Measurements from ENCODE around the gene KRT37. TPM values are rescaled to one million over a fixed set of nuclear protein-coding genes. Genes with fewer than 3 reads are reported as not detected.

Gene KRT37
- total RNA-seq, 1 experiment from 2014 or later, result not detected

DNA sequence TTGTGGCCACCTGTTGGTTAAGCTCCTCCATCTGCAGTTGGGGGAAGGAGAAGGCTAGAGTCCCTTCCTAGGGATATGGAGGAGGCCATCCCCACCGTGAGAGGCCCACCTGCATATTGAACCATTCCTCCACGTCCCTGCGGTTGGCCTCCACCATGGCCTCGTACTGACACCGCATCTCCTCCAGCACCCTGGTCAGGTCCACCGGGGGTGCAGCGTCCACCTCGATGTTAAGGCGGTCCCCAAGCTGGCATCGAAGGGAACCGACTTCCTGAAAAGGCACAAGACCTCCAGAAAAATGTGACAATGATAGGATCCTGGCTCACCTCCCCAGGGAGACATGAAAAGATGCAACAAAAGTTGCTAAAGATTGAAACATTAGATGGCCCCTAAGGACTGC is 39.8 kb upstream of the KRT37 start:
- Mint-ChIP-seq H3K27me3 (ENCODE audit: low read depth) (peaks cover 10% of the 10 kb centered on the region; the same call in 1 of the 2 replicates), H3K4me3 (no peak overlapping the region)

More for the DNA sequence above, 39.8 kb upstream of the KRT37 start:
- no peak overlapping the region for H3K56ac ChIP-seq (ENCODE audit: insufficient read length, low read depth, low read length)
- H3K4me2 ChIP-seq (ENCODE audit: insufficient read depth, insufficient read length, low read length), result no peak overlapping the region
- no peak overlapping the region for H3K27ac ChIP-seq (ENCODE audit: insufficient read length, low read depth, low read length)
- H2BK15ac ChIP-seq (ENCODE audit: low read depth, low read length), result no peak overlapping the region
- H3K27me3 ChIP-seq (ENCODE audit: insufficient read depth, low read length), result no peaks in the 10 kb centered on the region
- no peak overlapping the region for H3K14ac ChIP-seq (ENCODE audit: insufficient read depth, low read length)
- no peak overlapping the region for H3T11ph ChIP-seq (ENCODE audit: low read length)
- H2BK5ac ChIP-seq (ENCODE audit: insufficient read length, low read length), result no peak overlapping the region
- no peak overlapping the region for H3K4ac ChIP-seq (ENCODE audit: low read depth, low read length)
- no peak overlapping the region for H3K23ac ChIP-seq (ENCODE audit: insufficient read length, low read depth, low read length)
- WGBS (ENCODE audit: extremely low coverage, insufficient read length, low lambda C conversion rate), result no CpG with 5 or more reads among the region's 11 CpGs
- H4K91ac ChIP-seq (ENCODE audit: insufficient read length, low read depth, low read length), result no peak overlapping the region
- H2AK5ac ChIP-seq (ENCODE audit: insufficient read length, low read length), result no peak overlapping the region
- H4K8ac ChIP-seq (replicated peaks; ENCODE audit: insufficient read length, low read depth, low read length), result no peak overlapping the region
- no peak overlapping the region for H3K18ac ChIP-seq (ENCODE audit: insufficient read length, low read depth, low read length)
- no peak overlapping the region for H2AFZ ChIP-seq (ENCODE audit: low read length)
- no peak overlapping the region for H2BK12ac ChIP-seq (ENCODE audit: insufficient read length, low read depth, low read length)
- peaks cover 0 to 3% of the 10 kb centered on the region in 2 experiments; a peak in 2 of 5 replicates for H3K9me3 Mint-ChIP-seq
- no peak overlapping the region for H3K27ac Mint-ChIP-seq
- H3K79me1 ChIP-seq (ENCODE audit: insufficient read depth, low read depth, low read length, poor library complexity, severe bottlenecking), result no peaks in the 10 kb centered on the region
- no peaks in the 10 kb centered on the region for H3K79me2 ChIP-seq (ENCODE audit: insufficient read depth, low read length)
- no peak overlapping the region for H3K9ac ChIP-seq (ENCODE audit: extremely low read depth, insufficient read length, low read length)
- H4K5ac ChIP-seq (ENCODE audit: insufficient read length, low read depth, low read length), result no peak overlapping the region
- TF ChIP-seq, protein P1, sequence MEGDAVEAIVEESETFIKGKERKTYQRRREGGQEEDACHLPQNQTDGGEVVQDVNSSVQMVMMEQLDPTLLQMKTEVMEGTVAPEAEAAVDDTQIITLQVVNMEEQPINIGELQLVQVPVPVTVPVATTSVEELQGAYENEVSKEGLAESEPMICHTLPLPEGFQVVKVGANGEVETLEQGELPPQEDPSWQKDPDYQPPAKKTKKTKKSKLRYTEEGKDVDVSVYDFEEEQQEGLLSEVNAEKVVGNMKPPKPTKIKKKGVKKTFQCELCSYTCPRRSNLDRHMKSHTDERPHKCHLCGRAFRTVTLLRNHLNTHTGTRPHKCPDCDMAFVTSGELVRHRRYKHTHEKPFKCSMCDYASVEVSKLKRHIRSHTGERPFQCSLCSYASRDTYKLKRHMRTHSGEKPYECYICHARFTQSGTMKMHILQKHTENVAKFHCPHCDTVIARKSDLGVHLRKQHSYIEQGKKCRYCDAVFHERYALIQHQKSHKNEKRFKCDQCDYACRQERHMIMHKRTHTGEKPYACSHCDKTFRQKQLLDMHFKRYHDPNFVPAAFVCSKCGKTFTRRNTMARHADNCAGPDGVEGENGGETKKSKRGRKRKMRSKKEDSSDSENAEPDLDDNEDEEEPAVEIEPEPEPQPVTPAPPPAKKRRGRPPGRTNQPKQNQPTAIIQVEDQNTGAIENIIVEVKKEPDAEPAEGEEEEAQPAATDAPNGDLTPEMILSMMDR (conservative IDR thresholded peaks at IDR 0.05), result no peak
- DNase-seq, result no peak
- H3K23me2 ChIP-seq (ENCODE audit: insufficient read length, low read depth, low read length, poor library complexity, severe bottlenecking), result no peaks in the 10 kb centered on the region
- H2BK120ac ChIP-seq (ENCODE audit: low read depth, low read length, poor library complexity, severe bottlenecking), result no peak overlapping the region
- H4K20me1 ChIP-seq (ENCODE audit: control insufficient read depth, insufficient read depth, insufficient read length), result no peaks in the 10 kb centered on the region
- H2BK20ac ChIP-seq (ENCODE audit: low read depth, low read length, poor library complexity, severe bottlenecking), result no peak overlapping the region
- H3K36me3 Mint-ChIP-seq (ENCODE audit: insufficient read depth in 1 of 3, low read depth in 3 of 3), result no peaks in the 10 kb centered on the region
- no peaks in the 10 kb centered on the region for H3K4me1 Mint-ChIP-seq
- no peaks in the 10 kb centered on the region for H3K4me1 ChIP-seq (ENCODE audit: insufficient read depth, low read length)
- H3K9me3 ChIP-seq (ENCODE audit: control insufficient read depth, low read depth, low read length), result no peaks in the 10 kb centered on the region
